ENCODE results near the gene DNMT1.
"Not testable (repeated sequence)": the region's sequence is repeated elsewhere in the genome, so short reads cannot be mapped to it uniquely, and the experiment has no call there.

The DNMT1 gene

DNA sequence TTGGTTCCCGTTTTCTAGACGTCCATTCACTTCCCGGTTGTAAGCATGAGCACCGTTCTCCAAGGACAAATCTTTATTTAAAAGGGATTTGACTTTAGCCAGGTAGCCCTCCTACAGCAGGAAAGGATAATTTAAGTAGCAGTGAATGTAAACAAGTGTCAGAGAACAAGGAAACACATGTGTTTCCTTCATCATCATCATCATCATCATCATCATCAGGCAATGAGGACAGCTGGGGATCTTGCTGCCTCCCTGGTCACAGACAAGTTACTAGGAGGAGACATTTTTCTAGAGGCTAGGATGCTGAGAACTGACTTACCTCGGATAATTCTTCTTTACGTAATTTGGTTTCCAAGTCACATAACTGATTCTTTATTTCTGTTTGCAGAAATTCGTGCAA lies 14.3 kb downstream of the DNMT1 start:
- no peak for DNase-seq

DNA sequence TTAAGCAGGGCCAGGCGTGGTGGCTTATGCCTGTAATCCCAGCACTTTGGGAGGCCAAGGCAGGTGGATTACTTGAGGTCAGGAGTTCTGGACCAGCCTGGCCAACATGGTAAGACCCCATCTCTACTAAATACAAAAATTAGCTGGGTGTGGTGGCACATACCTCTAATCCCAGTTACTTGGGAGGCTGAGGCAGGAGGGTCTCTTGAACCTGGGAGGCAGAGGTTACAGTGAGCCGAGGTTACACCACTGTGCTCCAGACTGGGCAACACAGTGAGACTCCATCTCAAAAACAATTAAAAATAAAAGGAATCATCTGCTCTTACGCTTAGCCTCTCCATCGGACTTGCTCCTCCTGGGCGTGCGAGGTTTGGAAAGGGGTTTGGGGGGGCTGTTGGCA lies 14.7 kb downstream of the DNMT1 start:
- DNase-seq, result not testable (repeated sequence)

DNA sequence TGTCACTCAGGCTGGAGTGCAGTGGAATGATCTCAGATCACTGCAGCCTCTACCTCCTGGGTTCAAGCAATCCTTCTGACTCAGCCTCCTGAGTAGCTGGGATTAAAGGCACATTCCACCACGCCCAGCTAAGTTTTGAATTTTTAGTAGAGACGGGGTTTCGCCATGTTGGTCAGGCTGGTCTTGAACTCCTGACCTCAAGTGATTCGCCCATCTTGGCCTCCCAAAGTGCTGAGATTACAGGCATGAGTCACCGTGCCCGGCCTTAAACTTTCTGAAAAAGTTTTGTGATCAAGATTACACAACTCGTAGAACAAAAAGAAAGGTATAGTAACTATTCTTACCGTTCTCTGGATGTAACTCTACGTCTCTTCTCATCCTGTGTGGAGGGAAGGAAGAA lies 21.2 kb downstream of the DNMT1 start:
- DNase-seq, result no peak

DNA sequence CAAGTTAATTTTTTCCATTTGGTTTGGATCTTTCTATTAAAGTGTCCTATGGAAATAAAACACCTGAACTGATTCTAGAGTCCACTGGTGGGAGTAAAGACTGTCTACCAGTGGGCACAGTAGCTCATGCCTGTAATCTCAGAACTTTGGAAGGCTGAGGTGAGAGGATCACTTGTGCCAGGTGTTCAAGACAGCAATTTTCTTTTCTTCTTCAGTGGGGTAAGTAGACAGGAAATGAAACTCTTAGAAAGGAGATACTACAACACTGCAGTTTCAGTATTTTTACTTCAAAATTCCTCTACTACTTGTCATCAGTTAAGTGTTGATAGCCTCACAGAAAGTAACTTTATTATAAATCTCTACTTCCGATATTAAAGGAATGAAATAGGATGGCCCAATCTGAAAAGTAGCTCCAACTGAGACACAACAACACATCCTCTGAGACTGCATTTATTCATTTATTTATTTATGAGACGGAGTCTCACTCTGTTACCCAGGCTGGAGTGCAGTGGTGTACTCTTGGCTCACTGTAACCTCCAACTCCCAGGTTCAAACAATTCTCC lies 26.3 kb downstream of the DNMT1 start:
- no peak for DNase-seq

DNA sequence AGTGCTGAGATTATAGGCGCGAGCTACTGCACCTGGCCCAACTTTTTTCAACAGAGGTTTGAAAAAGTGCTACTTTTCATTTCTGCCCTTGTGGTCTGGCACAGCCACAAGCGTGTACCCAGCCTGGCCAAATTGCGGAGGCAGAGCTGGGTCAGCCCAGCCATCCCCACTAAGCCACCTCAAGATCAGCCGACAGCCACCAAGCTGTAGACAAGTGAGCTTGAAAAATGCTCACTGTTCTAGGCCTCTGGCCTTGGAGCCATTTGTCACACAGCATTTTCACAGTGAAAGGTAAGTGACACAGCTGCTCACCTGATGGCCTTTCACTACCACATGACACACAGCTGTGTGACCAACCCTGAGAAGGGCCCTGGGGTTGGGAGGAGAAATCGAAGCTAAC lies 27.3 kb downstream of the DNMT1 start:
- DNase-seq, result no peak

DNA sequence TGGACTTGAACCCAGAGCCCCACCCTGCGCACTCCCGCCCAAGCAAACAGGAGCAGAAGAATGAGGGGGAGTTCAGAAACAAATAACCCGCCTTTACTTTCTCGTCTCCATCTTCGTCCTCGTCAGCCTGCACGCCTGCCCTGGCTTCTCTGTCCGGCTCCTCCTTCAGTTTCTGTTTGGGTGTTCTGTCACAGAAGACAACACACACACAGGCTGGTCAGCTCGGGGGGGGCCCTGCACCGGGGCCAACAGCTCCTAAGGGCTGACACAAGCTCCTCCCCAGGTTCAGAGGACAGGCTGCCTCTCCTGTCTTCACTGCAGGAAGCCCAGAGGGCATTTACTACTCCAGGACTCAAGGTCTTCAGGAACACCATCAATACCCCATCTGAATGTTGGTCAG lies 28.3 kb downstream of the DNMT1 start:
- not testable (repeated sequence) for DNase-seq

DNA sequence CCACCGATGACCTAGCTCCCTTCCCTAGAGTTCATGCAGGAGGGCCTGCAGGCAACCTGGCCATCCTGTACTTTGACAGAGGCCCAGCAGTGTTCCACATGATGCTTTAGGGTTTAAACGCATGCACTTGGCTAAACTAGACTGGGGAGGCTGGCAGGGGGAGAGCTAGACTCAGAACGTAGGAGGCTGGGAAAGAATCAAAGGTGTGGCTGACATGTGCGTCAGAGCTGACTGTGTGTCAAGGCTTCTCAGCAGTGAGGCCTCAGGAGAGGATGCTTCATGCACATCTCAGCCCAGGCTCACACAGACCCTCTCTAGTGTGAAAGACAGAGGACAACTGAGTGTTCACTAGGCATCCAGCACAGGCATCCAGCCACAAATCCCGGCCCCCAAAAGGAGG lies 28.7 kb downstream of the DNMT1 start:
- DNase-seq, result no peak

DNA sequence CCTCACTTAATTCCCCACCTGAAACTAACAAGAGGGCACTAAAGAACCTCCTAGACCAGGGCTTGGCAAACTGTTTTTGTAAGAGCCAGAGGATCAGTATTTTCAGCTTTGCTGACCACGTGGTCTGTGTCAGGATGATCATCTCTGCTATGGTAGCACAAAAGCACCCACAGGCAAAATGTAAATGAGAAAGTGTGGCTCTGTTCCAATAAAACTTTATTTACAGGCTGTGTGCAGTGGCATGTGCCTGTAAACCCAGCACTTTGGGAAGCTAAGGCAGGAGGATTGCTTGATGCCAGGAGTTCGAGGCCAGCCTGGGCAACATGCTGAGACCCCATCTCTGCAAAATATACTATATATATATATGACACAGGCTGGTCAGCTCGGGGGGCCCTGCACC lies 31.2 kb downstream of the DNMT1 start:
- DNase-seq, result no peak

DNA sequence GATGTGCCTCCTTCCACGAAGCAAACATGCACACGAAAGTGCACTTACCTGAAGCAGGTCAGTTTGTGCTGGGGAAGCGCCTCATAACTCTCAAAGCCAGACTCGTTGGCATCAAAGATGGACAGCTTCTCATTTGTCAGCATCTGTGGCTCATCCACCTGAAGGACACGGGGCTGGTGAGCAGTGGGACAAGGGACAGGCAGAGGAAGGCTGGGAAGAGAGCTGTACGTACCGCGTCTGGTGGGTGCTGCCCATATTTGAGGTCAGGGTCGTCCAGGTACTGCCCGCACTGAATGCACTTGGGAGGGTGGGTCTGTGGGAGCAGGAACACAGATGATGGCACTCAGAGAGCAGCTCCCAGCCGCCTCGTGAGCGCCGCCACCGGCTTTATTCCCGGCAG lies 35.1 kb downstream of the DNMT1 start:
- DNase-seq, result no peak

DNA sequence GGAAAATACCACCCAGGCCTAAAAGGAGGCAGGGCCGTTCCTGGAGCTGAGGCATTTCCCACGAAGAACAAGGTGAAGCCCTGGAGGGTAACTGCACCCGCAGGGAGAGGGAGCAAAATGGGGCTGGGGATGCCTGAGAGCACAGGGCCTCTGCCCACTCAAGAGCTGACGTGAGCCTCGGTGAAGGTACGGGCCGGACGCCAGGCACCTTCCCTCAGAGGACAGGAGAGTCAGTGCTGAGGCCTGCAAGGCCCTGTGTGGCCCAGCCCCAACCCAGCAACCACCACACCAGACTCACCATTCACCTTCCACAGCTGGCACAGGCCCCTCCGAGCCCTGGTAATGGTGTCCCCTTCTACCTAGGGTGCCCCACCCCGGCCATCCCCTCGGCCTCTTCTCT lies 36.3 kb downstream of the DNMT1 start:
- DNase-seq, result no peak

DNA sequence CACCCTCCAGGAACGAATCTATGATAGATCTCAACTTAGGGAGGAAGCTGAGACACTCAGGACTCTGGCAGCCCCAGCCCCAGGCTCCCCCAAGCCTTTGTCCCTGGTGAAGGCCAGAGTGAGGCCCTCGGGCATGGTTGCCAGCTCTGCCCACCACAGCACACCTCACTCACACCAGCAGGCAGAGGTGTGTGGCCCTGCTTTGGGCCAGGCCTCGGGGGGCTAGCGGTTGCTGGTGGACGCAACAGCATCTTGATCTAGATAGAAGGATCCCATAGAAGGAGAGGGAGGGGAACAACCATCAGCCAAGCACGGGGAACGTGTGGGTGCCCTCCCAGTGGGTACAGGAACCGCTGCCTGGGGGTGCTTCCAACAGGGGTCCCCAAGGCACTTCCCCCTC lies 36.7 kb downstream of the DNMT1 start:
- DNase-seq, result no peak

DNA sequence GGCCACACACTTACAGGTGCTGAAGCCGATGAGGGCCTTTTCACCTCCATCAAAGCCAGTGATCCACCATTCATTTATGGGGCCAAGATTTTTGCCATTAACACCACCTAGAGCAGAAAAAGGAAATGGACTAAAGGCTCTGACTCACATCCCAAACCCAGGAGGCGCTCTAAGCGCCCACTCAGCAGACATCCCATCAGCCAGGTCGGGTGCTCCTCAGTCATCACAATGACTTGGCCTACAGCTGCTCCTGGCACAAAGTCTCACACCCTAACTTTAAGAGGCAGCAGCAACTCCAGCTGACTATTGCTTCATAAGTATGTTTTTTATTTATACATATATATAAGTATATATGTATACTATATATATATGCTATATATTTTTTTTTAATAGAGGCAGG lies 38.9 kb downstream of the DNMT1 start:
- no peak for DNase-seq

DNA sequence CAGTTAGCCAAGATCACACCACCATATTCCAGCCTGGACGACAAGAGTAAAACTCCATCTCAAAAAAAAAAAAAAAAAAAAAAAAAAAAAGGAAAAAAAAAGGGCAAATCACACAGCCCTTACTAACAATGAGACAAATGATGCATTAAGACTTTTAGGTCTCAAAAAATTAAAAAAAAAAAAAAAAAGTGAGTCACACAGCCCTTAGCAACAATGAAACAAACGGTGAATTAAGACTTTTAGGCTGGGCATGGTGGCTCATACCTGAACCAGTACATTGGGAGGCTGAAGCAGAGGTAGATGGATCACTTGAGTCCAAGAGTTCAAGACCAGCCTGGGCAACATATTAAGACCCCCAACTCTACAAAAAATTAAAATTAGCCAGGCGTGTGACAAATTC lies 42.7 kb downstream of the DNMT1 start:
- DNase-seq, result no peak

DNA sequence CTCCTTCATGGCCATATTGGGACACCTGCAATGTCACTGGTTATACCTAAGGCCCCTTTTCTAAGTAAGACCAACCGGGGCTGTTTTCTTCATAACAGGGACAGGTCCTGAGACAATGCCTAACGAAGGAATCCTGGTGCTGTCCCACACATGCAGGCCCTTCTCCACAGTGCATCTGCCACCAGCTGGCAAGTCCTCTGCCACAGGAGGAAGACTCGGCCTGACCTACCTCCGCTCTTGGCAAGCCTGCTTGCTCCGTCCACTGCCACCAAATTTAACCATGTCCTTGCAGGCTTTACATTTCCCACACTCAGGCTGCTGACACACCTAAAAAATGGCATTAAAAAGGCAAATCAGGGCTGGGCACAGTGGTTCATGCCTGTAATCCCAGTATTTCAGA lies 43.2 kb downstream of the DNMT1 start:
- no peak for DNase-seq

DNA sequence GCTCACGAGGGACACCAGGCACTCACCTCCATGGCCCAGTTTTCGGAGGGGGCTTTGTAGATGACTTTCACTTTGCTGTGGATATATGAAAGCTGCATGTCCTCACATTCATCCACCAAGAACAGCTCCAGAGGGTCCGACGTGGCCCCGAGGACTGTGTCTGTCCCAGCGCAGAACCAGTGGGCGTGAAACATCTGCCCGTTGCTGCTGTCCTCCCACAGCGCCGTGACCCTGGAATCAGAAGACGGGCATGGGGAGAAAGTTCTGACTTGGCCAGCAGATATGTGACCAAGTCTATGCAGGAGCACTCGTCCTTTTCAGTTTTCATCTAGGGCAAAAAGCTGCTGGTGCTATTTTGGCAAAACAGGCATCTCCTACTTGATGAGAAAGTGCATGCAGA lies 45.3 kb downstream of the DNMT1 start:
- DNase-seq, result no peak

DNA sequence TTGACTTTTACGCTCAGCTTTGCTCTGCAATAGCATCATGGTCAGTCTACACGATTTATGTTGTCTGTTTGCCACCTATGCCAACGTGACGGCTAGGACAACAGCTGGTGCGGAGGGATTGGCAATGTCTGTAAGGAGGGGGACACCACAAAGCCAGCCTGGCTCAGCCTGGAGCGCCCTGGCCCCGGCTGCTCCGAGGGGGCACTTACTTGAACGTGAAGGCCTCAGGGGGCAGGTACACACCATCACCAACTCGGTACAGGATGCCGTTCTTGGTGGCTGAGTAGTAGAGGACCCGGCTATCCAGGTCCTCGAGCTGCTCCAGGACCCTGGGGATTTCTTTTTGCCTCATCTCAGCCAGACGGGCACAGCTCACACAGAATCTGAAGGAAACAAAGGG lies 48.6 kb downstream of the DNMT1 start:
- DNase-seq, result no peak

DNA sequence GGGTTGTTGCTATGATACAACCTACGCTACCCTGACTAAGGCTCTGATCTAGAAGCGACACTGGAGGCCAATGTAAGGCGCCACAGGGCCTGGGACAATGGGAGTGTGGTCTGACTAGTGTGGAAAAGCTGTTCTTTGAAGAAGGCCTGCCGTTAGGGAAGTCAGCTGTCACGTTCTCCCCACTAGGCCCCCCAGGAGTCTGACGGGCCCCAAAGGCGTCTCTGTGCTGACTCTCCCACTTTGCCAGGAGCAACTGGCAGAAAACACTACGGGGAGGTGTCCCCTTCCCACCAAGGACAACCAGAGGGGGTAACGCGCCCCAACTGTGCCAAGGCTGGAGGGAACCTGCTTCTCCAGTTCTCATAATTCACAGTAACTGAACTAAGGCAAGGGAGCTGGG lies 49.7 kb downstream of the DNMT1 start:
- DNase-seq, result no peak

DNA sequence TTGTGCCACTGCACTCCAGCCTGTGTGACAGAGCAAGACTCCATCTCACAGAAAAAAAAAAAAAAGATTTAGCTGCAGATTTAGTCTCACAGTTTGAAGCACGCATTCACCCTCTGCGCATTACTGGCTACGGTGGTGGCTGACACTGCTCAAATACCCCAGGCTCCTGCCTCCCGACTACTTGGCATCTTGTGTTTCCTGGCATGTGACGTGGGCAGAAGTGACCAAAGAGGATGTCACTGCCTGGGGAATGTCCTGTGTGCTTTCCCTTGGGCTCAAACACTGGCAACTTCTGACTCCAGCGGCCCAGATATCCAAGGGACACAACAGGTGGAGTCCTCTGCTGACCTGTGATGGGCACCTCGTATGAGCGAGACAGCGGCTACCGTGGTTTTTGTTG lies 50.4 kb downstream of the DNMT1 start:
- no peak for DNase-seq

DNA sequence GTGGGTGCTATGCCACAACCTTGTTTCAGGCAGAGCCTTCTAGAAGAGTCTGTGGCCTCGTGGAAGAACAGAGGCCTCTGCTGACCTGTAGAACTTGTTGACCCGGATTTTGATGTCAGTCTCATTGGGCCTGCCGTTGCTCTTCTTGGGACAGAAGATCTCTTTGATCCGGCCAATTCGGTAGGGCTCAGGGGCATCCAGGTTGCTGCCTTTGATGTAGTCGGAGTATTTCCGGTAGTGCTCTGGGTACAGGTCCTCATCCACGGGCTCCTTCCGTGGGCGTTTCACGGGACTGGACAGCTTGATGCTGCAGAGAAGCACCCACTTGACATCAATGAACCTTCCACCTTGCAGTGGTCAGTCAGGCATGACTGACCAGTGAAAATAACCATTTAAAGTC lies 51.1 kb downstream of the DNMT1 start:
- peak; percentile 8 for DNase-seq

DNA sequence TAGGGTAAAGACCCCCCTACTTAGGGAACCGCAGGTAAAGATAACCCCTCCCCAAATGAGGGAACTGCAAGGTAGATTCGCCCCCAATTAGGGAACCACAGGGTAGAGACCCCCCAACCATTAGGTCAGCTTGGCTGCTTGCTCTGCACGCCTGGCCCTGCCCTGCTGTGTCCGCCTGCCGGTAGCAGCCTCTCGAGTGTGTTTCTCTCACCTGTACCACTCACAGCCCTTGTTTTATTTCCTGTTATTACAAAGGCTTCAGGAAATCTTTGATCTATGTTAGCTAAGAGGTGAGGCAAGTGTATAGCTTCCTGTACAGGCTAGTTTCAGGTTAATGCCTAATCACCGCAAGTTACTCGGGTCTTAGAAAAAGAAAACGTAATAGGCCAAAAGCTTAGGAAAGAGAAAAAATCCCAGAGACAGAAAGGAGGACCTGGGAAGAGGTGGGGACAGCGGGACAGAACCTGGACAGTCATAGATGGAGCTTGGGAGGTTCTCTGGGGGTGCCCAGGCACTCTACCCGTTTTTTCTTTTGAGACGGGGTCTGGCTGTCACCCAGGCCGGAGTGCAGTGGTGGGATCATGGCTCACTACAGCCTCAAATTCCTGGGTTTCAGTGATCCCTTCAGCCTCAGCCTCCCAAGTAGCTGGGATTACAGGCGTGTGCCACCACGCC lies 51.9 kb downstream of the DNMT1 start:
- peak; percentile 48 for DNase-seq

DNA sequence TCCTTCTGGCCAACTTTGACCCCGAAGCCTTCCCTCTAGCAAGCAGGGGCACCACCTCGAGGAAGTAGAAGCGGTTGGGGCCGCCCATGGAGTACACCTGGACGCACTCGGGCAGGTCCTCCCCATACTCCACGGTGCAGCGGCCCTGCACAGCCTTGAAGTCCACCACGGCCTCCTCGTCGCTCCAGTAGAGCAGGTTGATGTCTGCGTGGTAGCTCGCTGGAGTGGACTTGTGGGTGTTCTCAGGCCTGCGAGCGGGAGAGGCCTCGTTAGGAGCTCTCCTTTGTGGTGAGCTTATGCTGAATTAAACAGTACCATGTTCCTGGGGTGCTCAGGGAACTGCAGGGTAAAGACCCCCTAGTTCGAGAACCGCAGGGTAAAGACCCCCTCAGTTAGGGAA lies 52.8 kb downstream of the DNMT1 start:
- no peak for DNase-seq

DNA sequence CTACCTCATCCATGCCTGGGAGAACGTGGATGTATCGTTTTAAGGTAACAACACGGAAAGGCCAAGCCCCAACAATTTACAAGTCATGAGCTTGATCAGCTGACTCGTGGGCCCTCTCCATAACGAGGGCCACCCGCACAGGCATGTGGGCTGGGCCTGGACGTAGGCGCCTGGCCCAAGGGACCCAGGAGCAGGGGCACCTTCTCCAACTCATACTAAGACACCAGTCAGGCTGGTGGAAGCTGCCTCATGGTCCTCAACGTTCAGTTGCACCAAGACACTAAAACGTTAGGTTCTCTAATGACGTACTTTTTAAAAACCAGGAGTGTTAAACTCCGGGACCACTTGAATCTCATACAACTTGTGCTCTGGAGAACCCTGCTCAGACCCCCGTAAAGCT lies 53.3 kb downstream of the DNMT1 start:
- no peak for DNase-seq

DNA sequence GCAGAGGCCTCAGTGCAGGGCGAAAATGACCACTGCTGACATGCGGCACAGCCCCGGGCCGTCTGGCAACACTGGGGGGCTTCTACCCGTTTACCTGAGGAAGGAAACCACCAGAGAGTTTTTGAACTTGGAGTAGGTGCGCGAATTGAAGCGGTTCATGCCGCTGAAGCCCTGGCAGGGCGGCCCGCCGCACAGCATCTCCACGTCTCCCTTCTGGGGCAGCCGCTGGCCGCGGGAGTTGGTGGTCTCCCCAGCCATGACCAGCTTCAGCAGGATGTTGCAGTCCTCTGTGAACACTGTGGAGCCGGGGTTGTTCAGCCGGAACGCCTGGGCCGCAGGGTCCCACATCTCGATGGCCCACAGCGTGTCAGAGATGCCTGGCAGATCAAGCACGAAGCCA lies 54.8 kb downstream of the DNMT1 start:
- DNase-seq, result no peak

DNA sequence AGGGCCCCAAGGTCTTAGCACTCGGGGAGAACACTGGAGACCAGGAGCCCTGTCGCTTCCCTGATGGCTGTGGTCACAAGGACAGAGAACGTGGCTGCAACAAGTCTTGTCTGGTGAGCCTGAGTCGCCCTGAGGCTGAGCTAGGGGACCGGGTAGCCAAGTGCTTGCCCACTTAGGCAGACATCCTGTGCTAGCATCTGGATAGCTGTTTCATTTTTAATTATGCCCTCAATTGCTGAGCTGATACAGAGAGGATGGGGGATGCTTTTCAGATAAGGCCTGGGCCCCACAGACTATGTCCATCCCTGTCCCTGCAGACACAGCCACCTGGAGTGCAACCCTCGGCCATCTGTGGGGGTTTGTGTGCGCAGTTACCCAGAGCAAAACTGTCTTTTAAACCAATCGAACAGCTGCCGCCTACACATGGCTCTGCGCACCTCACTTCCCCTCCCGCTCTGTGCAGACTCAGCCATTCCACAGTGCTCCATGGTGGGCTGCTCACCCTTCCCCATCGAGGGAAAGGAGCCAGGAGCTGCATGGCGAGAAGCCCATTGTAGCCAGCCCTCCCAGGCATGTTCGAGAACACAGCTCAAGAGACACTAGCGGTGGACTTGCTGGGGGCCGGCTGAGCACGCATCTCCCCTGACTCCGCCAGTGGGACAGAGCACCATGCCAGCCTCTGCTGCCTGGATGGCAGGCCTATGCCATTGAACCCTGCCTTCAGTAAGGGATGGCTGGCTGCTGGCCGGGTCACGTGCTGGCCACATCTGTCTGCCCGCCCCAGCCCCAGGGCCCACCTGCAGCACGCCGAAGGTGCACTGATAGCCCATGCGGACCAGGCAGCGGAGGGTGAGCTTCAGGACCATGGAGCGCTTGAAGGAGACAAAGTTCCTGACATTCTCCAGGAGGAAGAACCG lies 55.6 kb downstream of the DNMT1 start:
- DNase-seq, result no peak

Measured in activated CD4-positive, alpha-beta T cell treated with anti-CD3 and anti-CD28 coated beads, Interleukin-2, amount 50 U/mL, for 1 hour (primary cell).